ENCODE measurements around the gene MUC5AC.

MUC5AC gene

GRCh38 chr11:1157645-1158591 lies at the start of gene MUC5AC:
Gene MUC5AC (plus strand): TSS chr11:1157953. CDS start chr11:1158000, 47 bp downstream.
- H3K4me3 ChIP-seq (ENCODE audit: low read depth, low read length), result no peak within 1 kb of the TSS
- TF ChIP-seq CTCF (IDR thresholded peaks at IDR 0.05; ENCODE audit: low read depth, low read length), result no peak

GRCh38 chr11:1108246-1108900 lies 49.4 kb upstream of the MUC5AC start:
- no peak overlapping the region for H3K4me3 ChIP-seq (ENCODE audit: low read depth, low read length)

GRCh38 chr11:1109101-1109917 lies 48.4 kb upstream of the MUC5AC start:
- H3K4me3 ChIP-seq (ENCODE audit: low read depth, low read length), result no peak overlapping the region
- no peak for TF ChIP-seq CTCF (IDR thresholded peaks at IDR 0.05; ENCODE audit: low read depth, low read length)

More at GRCh38 chr11:1108246-1108900, 49.4 kb upstream of the MUC5AC start:
- no peak for TF ChIP-seq CTCF (IDR thresholded peaks at IDR 0.05; ENCODE audit: low read depth, low read length)

- H3K4me3 ChIP-seq (ENCODE audit: low read depth, low read length), result no peak overlapping the region
- TF ChIP-seq CTCF (IDR thresholded peaks at IDR 0.05; ENCODE audit: low read depth, low read length), result no peak
These were observed 47.6 kb upstream of the MUC5AC start for GRCh38 chr11:1109918-1110705.

GRCh38 chr11:1111545-1112212 lies 46.1 kb upstream of the MUC5AC start:
- no peak for TF ChIP-seq CTCF (IDR thresholded peaks at IDR 0.05; ENCODE audit: low read depth, low read length)
- no peak overlapping the region for H3K4me3 ChIP-seq (ENCODE audit: low read depth, low read length)
